Neural cell (in vitro differentiated cells): ENCODE results near the gene SLC26A9.

Experiments
- CTCF ChIP-seq: fragments of 450-650 bp; IDR thresholded peaks from 2 replicates; pipeline ENCODE4 v1.5.1; 2014; ENCODE audit warnings: antibody characterized with exemption, mild to moderate bottlenecking, moderate library complexity; ENCODE audit not compliant: poor library complexity, severe bottlenecking
- EP300 ChIP-seq: fragments of 450-650 bp; conservative IDR thresholded peaks from 2 replicates; pipeline ENCODE4 v1.6.1; 2014; ENCODE audit warnings: antibody characterized with exemption, mild to moderate bottlenecking, moderate library complexity; ENCODE audit not compliant: poor library complexity, severe bottlenecking
- EZH2 ChIP-seq: fragments of 200-600, 300-800 bp; shearing (Covaris generic), sonication (generic); IDR thresholded peaks from 2 replicates; pipeline ENCODE4 v1.6.1; 2014; ENCODE audit warnings: antibody characterized with exemption, low read length, borderline replicate concordance, mild to moderate bottlenecking; ENCODE audit not compliant: insufficient read depth, poor library complexity, severe bottlenecking
- POLR2AphosphoS5 ChIP-seq: IDR thresholded peaks from 2 replicates; pipeline ENCODE4 v1.6.1; 2012
- REST ChIP-seq: IDR thresholded peaks from 2 replicates; pipeline ENCODE4 v1.6.1; 2012; ENCODE audit warnings: borderline replicate concordance
- SMC3 ChIP-seq: fragments of 450-650 bp; conservative IDR thresholded peaks from 2 replicates; pipeline ENCODE4 v1.6.1; 2014; ENCODE audit warnings: antibody characterized with exemption, mild to moderate bottlenecking, moderate library complexity; ENCODE audit not compliant: poor library complexity

DNA sequence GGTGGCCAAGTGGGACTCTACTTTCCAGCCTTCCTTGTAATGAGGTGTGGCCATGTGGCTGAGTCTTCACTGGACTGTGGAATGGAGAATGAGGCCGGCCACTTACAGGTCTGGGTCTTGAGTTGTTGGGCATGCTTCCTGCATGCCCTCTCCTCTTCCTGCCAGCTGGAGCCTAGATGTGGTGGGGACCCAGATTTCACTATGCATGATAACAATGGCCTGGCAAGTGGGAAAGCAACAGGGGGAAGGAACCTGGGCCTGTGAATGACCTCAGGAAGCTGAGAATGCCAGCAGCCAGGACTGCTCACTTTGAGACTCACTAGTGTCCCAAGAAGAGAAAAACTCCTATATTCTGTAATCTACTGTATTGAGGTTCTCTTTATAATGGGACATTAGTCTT is 8.5 kb upstream of the SLC26A9 start:
- TF ChIP-seq CTCF: no peak
- no peak for TF ChIP-seq EZH2
- TF ChIP-seq SMC3: no peak
- TF ChIP-seq POLR2AphosphoS5: no peak
- no peak for TF ChIP-seq REST
- TF ChIP-seq EP300: no peak
